GM23248 (cell line): ENCODE results near the gene MLYCD. TPM values are rescaled to one million over a fixed set of nuclear protein-coding genes. Genes with fewer than 3 reads are reported as not detected.

Source experiments
- DNase-seq: peaks from one replicate; pipeline ENCODE4 v3.0.0-alpha.2; 2015
- H2AFZ ChIP-seq: fragments of 200-600 bp; sonication (generic); 2 replicates; pipeline ENCODE4 v1.6.1; 2016; ENCODE audit warnings: antibody characterized with exemption
- H3F3A ChIP-seq: fragments of 200-600 bp; sonication (generic); 2 replicates; pipeline ENCODE4 v1.6.1; 2016; ENCODE audit warnings: mild to moderate bottlenecking, antibody characterized with exemption, mixed run types; ENCODE audit not compliant: insufficient read depth
- H3K27ac ChIP-seq: fragments of 200-600 bp; sonication (generic); 2 replicates; pipeline ENCODE4 v1.5.1; 2016; ENCODE audit warnings: mild to moderate bottlenecking
- H3K27me3 ChIP-seq: fragments of 200-600 bp; sonication (generic); replicated peaks from 2 replicates; pipeline ENCODE4 v1.6.1; 2016; ENCODE audit warnings: mild to moderate bottlenecking; ENCODE audit not compliant: insufficient read depth
- H3K36me3 ChIP-seq: fragments of 200-600 bp; sonication (generic); 2 replicates; pipeline ENCODE4 v1.6.1; 2016; ENCODE audit warnings: low read depth, mild to moderate bottlenecking
- H3K4me1 ChIP-seq: fragments of 200-600 bp; sonication (generic); 2 replicates; pipeline ENCODE4 v1.6.1; 2016; ENCODE audit warnings: mild to moderate bottlenecking; ENCODE audit not compliant: insufficient read depth
- H3K4me2 ChIP-seq: fragments of 200-600 bp; sonication (generic); one replicate; pipeline ENCODE4 v1.6.1; 2016; ENCODE audit warnings: mild to moderate bottlenecking; ENCODE audit not compliant: unreplicated experiment
- H3K4me3 ChIP-seq: fragments of 200-600 bp; sonication (generic); 2 replicates; pipeline ENCODE4 v1.5.1; 2016; ENCODE audit warnings: mild to moderate bottlenecking
- H3K79me2 ChIP-seq: fragments of 200-600 bp; sonication (generic); 2 replicates; pipeline ENCODE4 v1.6.1; 2016; ENCODE audit warnings: mild to moderate bottlenecking; ENCODE audit not compliant: insufficient read depth
- H3K9ac ChIP-seq: fragments of 200-600 bp; sonication (generic); 2 replicates; pipeline ENCODE4 v1.6.1; 2016; ENCODE audit warnings: mild to moderate bottlenecking
- H3K9me2 ChIP-seq: fragments of 200-600 bp; sonication (generic); 2 replicates; pipeline ENCODE4 v1.6.1; 2016; ENCODE audit warnings: mixed run types, mild to moderate bottlenecking, moderate library complexity; ENCODE audit not compliant: insufficient read depth
- H3K9me3 ChIP-seq: fragments of 200-600 bp; sonication (generic); one replicate; pipeline ENCODE4 v1.6.1; 2017; ENCODE audit warnings: low read depth
- H4K20me1 ChIP-seq: fragments of 200-600 bp; sonication (generic); 2 replicates; pipeline ENCODE4 v1.6.0; 2016; ENCODE audit not compliant: insufficient read depth
- EZH2 ChIP-seq: fragments of 200-600 bp; sonication (generic); IDR thresholded peaks from 2 replicates; pipeline ENCODE4 v1.6.1; 2018; ENCODE audit warnings: antibody characterized with exemption, mild to moderate bottlenecking; ENCODE audit not compliant: insufficient read depth, poor library complexity, severe bottlenecking
- EZH2phosphoT487 ChIP-seq: fragments of 200-600 bp; sonication (generic); IDR thresholded peaks from 2 replicates; pipeline ENCODE4 v1.6.1; 2018; ENCODE audit warnings: antibody characterized with exemption, moderate library complexity, mild to moderate bottlenecking, low read depth; ENCODE audit not compliant: insufficient read depth
- WGBS, 2 experiments: methylation state at CpG; one replicate each; pipeline ENCODE4 v1.1.6; 2015 to 2017; ENCODE audit warnings: low lambda C conversion rate in 2 of 2, low coverage in 1 of 2; ENCODE audit errors: missing lambda C conversion rate in 2 of 2; 5-methylcytosine and 5-hydroxymethylcytosine counted together
- in situ Hi-C: fragments of 300-500 bp; cut with MboI; formaldehyde crosslinking; loops from 2 replicates; pipeline ENCODE4 v1.15.0; 2020
- polyA plus RNA-seq: library from polyadenylated mRNA; unstranded; fragments of >200 nt; fragmentation: Nextera tagmentation; extraction: Ambion mirVana; gene quantifications from 2 replicates; pipeline ENCODE4 v1.2.1, GENCODE V29; 2016
- total RNA-seq: library from RNA; depleted of rRNA; stranded (reverse); fragments of >200 nt; shearing (Covaris generic); gene quantifications from 2 replicates; pipeline ENCODE4 v1.2.3, GENCODE V29; 2014

MLYCD gene
- total and polyA plus RNA-seq, 2 experiments from 2014 or later = 1.4 to 2.2 TPM

GRCh38 chr16:83958137-83958845 is 59.4 kb downstream of the MLYCD start:
- H2AFZ ChIP-seq = no peak overlapping the region
- no peaks in the 10 kb centered on the region for H3K9me2 ChIP-seq
- no peaks in the 10 kb centered on the region for H3K27me3 ChIP-seq
- no peaks in the 10 kb centered on the region for H3K79me2 ChIP-seq
- H3K4me1 ChIP-seq = peaks cover 13% of the 10 kb centered on the region
- H3K9me3 ChIP-seq = no peaks in the 10 kb centered on the region
- peaks cover 4% of the 10 kb centered on the region; the same call in 1 of the 2 replicates for H3K36me3 ChIP-seq
- H4K20me1 ChIP-seq = no peaks in the 10 kb centered on the region
- no peak overlapping the region for H3K27ac ChIP-seq
- H3K9ac ChIP-seq = no peak overlapping the region
- H3K4me3 ChIP-seq = no peak overlapping the region
- TF ChIP-seq EZH2 = no peak
- TF ChIP-seq EZH2phosphoT487 = no peak
- in situ Hi-C loops = no loop called here
- peaks cover 9% of the 10 kb centered on the region for H3F3A ChIP-seq
- H3K4me2 ChIP-seq = no peak overlapping the region
- 90 to 91% methylated on average over 21 of the region's 21 CpGs for WGBS, 2 experiments
- no peak for DNase-seq

- H3K79me2 ChIP-seq = no peaks in the 10 kb centered on the region
- no peaks in the 10 kb centered on the region for H4K20me1 ChIP-seq
- H3K4me1 ChIP-seq = peaks cover 8% of the 10 kb centered on the region
- no peak overlapping the region for H3K4me2 ChIP-seq
- TF ChIP-seq EZH2 (no peak), EZH2phosphoT487 (no peak)
- H3K9ac ChIP-seq = no peak overlapping the region
- H3K4me3 ChIP-seq = no peak overlapping the region
- H2AFZ ChIP-seq = no peak overlapping the region
- H3K36me3 ChIP-seq = peaks cover 4% of the 10 kb centered on the region; the same call in 1 of the 2 replicates
- in situ Hi-C loops = no loop called here
- no peaks in the 10 kb centered on the region for H3K9me2 ChIP-seq
- H3K9me3 ChIP-seq = no peaks in the 10 kb centered on the region
- no peaks in the 10 kb centered on the region for H3K27me3 ChIP-seq
- DNase-seq = no peak
- H3K27ac ChIP-seq = no peak overlapping the region
- peaks cover 5% of the 10 kb centered on the region for H3F3A ChIP-seq
- WGBS, 2 experiments = 86 to 87% methylated on average over 21 of the region's 21 CpGs
These were observed 60.1 kb downstream of the MLYCD start for GRCh38 chr16:83958846-83959565.

- Histone ChIP-seq H3K4me2 (no peak overlapping the region), H3K4me1 (no peaks in the 10 kb centered on the region), H3K27me3 (no peaks in the 10 kb centered on the region), H3K9me3 (no peaks in the 10 kb centered on the region), H4K20me1 (no peaks in the 10 kb centered on the region), H3F3A (no peaks in the 10 kb centered on the region), H3K27ac (no peak overlapping the region), H3K36me3 (peaks cover 4% of the 10 kb centered on the region; the same call in 1 of the 2 replicates), H3K4me3 (no peak overlapping the region), H3K79me2 (no peaks in the 10 kb centered on the region), H3K9ac (no peak overlapping the region), H3K9me2 (no peaks in the 10 kb centered on the region), H2AFZ (no peak overlapping the region)
- TF ChIP-seq EZH2phosphoT487 = no peak
- no peak for TF ChIP-seq EZH2
- no peak for DNase-seq
- 90 to 91% methylated on average over 12 of the region's 12 CpGs for WGBS, 2 experiments
- in situ Hi-C loops = no loop called here
These were observed 60.9 kb downstream of the MLYCD start for GRCh38 chr16:83959656-83960434.

- Histone ChIP-seq H3K36me3 (peaks cover 4% of the 10 kb centered on the region; the same call in 1 of the 2 replicates), H3K4me1 (no peaks in the 10 kb centered on the region), H3K9me3 (no peaks in the 10 kb centered on the region), H3K9me2 (no peaks in the 10 kb centered on the region), H3K27me3 (no peaks in the 10 kb centered on the region), H4K20me1 (no peaks in the 10 kb centered on the region), H3K9ac (no peak overlapping the region), H3K4me2 (no peak overlapping the region), H3F3A (no peaks in the 10 kb centered on the region), H2AFZ (no peak overlapping the region), H3K79me2 (no peaks in the 10 kb centered on the region), H3K27ac (no peak overlapping the region), H3K4me3 (no peak overlapping the region)
- no peak for TF ChIP-seq EZH2
- no peak for TF ChIP-seq EZH2phosphoT487
- WGBS, 2 experiments = 98% methylated on average over 25 to 29 of the region's 29 CpGs
- no peak for DNase-seq
- in situ Hi-C loops = no loop called here
These were observed 61.8 kb downstream of the MLYCD start for GRCh38 chr16:83960521-83961249.
